GM21390 (cell line): ENCODE results near the gene CTBP1.

Experiments
- ATAC-seq: cut with Tn5 transposase; IDR thresholded peaks from one replicate; pipeline ENCODE4 v1.9.1; 2021; ENCODE audit not compliant: unreplicated experiment

The CTBP1 gene

GRCh38 chr4:1199556-1200331 is 49.2 kb downstream of the CTBP1 start:
- no peak for ATAC-seq

- ATAC-seq = no peak
Measured at GRCh38 chr4:1198098-1198844, 50.7 kb downstream of the CTBP1 start.

DNA sequence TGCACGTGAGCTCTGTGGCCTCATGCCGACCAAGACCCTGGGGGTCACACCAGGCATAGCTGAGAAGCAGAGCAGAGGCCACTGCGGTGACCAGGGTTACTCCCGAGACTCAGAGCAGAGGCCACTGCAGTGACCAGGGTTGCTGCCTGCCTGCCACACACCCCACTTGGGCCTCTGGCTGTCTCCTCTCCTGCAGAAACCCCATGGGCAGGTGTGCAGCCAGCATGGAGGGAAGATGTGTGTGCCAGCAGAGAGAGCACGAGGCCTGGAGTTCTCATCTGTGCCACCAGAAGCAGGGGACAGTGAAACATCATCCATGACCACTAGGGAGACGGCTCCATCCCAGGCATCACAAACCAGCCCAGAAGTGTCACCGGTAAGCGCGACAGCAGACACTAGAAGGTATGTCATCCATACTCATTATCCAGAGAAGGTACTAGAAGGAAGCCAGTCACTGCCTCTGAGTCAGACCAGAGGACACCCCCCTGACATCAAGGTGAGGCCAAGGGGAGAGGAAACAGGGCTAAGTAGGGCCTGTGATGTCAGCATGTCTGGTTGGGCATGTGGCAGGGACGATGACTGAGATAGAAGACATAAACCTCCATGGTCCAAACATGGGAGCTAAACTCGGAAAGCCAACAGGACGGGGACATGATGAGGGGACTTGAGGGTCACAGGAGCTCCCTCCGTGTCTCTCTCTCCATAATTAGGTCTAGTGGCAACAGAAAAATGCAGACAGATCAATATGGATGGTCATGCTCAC is 52.3 kb downstream of the CTBP1 start:
- ATAC-seq = no peak

GRCh38 chr4:1195891-1196401 is 53.0 kb downstream of the CTBP1 start:
- no peak for ATAC-seq

DNA sequence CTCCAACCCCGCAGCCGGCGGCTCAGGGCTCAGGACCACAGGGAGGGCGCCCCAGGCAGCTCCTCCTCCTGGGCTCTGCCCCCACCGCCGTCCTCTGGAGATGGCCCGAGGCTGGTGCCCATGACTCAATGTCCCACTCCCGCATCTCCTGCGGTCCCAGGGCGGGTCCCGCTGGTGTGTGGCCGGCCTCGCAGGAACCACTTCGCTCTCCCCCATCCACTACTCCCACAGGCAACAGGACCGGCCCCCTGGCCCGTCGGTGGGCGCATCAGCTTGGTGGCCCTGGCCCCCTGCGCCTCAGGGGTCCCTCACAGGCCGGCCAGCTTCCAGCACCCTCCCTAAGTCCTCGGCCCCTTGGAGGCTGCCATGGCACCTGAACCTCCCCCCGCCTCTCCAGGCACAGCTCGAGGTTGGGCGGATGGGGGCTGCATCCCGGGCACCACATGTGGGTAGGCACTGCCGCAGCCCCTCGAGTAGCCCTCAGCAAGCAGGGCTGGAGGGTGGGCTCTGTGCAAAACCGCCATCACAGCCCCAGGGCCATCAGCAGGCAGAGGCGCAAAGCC is 53.7 kb downstream of the CTBP1 start:
- no peak for ATAC-seq

- no peak for ATAC-seq
Measured at GRCh38 chr4:1194010-1194900, 54.7 kb downstream of the CTBP1 start.

DNA sequence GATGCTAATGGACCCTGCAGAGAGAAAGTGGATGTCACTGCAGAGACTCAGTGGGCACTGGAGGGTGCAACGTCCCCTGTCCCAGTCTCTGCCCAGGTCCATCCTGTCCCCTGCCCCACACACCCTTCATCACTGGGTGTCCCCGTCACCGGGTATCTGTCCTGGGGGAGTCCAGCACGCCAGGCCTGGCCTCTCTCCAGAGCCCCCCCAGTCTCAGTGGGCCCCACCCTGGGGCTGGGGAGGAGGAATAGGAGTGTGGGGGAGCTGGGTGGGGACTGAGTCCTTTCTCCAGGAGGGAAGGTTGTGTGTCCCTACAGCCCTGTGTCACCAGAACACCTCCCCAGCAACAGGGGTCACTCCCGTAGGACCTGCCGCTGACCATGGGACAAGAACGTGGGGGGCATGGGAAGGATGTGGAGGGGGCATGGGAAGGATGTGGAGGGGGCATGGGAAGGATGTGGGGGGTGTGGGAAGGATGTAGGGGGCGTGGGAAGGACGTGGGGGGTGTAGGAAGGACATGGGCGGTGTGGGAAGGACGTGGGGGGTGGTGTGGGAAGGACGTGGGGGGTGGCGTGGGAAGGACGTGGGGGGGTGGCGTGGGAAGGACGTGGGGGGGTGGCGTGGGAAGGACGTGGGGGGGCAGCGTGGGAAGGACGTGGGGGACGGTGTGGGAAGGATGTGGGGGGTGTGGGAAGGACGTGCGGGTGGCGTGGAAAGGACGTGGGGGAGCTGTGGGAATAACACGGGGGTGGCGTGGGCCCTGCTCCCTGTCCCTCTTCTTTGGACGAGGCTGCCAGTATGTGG is 55.5 kb downstream of the CTBP1 start:
- ATAC-seq = no peak

DNA sequence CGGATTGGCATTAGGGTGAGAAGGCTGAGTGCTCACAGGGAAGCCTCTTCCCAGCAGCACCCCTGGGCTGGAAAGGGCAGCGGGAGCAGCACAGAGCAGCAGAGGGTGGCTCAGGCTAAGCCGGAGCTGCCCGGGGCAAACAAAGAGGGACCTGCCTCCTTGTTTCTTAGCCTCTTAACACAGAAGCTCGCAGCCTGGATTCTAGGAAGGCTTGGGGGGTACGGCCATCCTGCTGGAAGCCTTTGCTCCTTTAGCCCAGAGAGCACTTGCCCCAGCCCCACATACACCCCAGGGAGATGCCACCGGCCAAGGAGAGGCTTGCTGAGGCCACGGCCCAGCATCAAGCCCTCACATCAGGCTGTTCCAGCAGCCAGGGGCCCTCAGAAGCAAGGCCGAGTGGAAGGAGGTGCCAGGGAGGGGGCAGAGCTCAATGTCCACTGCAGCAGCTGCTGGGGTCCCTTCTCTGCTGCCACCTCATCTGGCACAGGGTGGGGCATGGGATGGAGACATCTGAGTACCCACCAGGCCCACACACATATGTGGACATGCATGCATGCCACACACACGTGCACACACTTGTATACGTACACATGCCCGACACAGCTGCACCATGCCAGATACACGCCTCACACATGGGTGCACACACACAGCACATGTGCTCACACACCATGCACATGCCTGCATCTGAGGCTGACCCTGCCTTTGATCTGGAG is 56.3 kb downstream of the CTBP1 start:
- no peak for ATAC-seq

DNA sequence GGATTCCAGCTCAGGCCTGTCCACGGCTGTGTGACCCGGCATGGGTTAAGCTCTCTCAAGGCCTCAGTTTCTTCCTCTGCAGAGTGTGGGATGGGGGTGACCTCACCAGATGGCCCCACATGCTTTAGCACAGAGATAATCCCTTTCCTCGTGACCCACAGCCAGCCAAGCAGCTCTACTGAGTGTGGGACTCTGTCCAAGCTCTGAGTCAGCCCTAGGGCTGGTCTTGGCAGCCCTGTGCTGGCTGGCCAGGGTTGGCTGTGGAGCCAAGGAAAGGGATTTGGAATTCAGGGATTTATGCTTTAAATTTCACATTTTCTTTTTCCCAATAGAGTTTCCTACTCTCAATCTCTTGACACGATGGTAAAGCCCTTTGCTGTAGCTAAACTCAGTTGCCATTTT is 56.8 kb downstream of the CTBP1 start:
- no peak for ATAC-seq

GRCh38 chr4:1191621-1192020 is 57.3 kb downstream of the CTBP1 start:
- no peak for ATAC-seq

DNA sequence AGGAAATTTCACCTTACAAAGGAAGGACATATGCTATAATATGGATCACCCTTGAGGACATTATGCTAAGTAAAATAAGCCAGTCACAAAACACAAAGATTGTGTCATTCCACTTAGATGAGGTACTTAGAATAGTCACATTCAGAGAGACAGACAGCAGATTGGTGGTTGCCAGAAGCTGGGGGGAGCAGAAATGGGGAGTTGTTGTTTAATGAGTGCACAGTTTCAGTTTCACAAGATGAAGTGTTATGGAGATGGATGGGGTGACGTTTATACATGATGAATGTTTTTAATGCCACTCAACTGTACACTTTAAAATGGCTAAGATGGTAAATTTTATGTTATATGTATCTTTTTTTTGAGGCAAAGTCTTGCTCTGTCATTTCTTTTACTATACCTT is 61.7 kb downstream of the CTBP1 start:
- ATAC-seq = peak; percentile 52

DNA sequence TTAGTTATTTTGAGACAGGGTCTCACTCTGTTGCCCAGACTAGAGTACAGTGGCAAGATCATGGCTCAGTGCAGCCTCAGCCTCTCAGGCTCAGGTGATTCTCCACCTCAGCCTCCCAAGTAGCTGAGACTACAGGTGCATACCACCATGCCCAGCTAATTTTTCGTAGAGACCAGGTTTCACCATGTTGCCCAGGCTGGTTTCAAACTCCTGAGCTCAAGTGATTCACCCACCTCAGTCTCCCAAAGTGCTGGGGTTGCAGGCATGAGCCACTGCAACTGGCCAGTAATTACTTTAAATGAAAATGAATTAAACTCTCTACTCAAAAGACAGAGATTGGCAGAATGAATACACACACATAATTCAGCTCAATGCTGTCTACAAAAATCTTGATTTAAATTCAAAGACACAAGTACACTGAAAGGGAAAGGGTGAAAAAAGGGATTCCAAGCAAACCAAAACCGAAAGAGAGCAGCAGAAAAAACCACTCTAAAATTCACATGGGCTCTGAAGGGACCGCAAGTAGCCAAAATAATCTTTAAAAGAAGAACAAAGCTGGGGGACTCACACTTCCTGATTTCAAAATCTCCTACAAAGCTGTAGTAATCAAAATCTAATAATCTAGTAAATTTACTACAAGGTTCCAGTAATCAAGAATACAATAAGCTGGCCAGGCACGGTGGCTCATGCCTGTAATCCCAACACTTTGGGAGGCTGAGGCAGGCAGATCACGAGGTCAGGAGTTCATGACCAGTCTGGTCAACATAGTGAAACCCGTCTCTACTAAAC is 64.8 kb downstream of the CTBP1 start:
- peak; percentile 83 for ATAC-seq

- ATAC-seq = no peak
Measured at GRCh38 chr4:1182313-1182712, 66.6 kb downstream of the CTBP1 start.

DNA sequence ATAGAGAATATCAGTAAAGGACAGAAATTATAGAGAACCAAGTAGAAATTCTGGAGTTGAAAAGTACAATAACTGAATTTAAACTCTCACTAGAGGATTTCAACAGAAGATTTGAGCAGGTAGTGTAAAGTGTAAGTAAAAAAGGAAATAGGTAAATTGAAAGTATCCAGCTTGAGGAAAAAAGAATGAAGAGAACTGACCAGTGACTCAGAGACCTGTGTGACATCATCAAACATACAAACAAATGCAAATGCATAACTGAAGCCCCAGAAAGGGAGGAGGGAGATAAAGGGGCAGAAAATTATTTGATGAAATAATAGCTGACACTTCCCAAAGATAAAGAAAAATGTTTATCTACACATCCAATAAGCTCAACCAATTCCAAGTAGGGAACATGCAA is 68.3 kb downstream of the CTBP1 start:
- no peak for ATAC-seq

- ATAC-seq = no peak
Measured at GRCh38 chr4:1179976-1180375, 69.0 kb downstream of the CTBP1 start.

GRCh38 chr4:1179089-1179441 is 69.9 kb downstream of the CTBP1 start:
- no peak for ATAC-seq

DNA sequence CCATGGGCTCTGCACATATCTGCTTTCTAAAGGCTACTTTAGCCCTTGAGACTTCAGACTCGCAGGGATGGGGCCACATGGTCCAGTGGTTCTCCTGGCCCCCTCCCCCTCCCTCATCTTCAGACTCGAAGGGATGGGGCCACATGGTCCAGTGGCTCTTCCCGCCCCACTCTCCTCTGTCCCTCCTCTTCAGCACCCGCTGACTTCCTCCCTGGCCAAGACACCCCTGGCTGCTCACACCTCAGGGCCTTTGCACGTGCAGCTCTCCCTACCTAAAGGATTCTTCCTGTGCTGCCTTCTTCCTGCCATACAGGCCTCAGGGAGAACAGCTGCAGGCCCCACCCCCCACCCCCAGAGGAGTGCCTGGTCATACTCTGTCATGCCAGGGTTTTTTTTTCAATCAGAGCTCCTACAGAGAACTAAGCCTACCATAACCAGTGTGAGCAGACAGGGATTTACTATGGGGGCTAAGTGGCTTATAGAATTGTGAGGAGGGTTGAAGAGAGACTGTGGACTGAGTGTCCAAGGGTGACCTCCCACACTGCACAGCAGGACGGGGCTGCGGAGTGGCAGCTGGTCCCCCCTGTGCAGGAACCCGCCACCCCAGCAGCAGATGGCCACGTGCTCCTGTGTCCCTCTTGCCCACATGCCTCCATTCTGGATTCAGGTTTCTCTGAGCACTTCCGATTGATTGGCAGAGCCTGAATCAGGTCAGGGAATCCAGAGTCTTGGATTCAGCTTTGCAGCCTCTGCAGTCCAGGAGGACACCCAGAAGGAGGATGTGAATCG is 70.4 kb downstream of the CTBP1 start:
- ATAC-seq = no peak
